Measurements from ENCODE around the gene PGRMC2. TPM values are rescaled to one million over a fixed set of nuclear protein-coding genes. Genes with fewer than 3 reads are reported as not detected.

PGRMC2 gene
- polyA plus RNA-seq, 4 donors: 47.3 to 116 (median 52.7) TPM

- H3K36me3 ChIP-seq (ENCODE audit: control insufficient read depth in 3 of 3, insufficient read depth in 2 of 3, low read depth in 1 of 3, low read length in 3 of 3): peaks cover 0 to 4% (median 0%) of the 10 kb centered on the region in 3 donors
- DNase-seq (peak; percentile 99 to 100), FAIRE-seq (no peak)
- peak overlapping the region; percentile 84 to 95 (median 85) for H3K4me3 ChIP-seq (ENCODE audit: low read depth in 1 of 3, low read length in 3 of 3)
- H3K4me1 ChIP-seq (ENCODE audit: control insufficient read depth in 3 of 3, insufficient read depth in 2 of 3, low read depth in 1 of 3, low read length in 2 of 3): peaks cover 5 to 9% (median 6%) of the 10 kb centered on the region in 3 donors
- 0% methylated on average over 69 to 86 of the region's 86 CpGs for WGBS, 3 donors
- no peaks in the 10 kb centered on the region for H3K27me3 ChIP-seq (ENCODE audit: control insufficient read depth in 3 of 3, insufficient read depth in 3 of 3, low read length in 3 of 3)
- peak overlapping the region; percentile 93 to 97 (median 96) for H3K27ac ChIP-seq (ENCODE audit: low read depth in 1 of 3, low read length in 2 of 3)
- H3K9me3 ChIP-seq (ENCODE audit: control insufficient read depth in 2 of 2, insufficient read depth in 1 of 2, low read depth in 1 of 2, low read length in 1 of 2): no peaks in the 10 kb centered on the region
Observed at GRCh38 chr4:128287871-128288688, 467 bp upstream of the PGRMC2 start.

GRCh38 chr4:128286474-128287058 lies 1.0 kb downstream of the PGRMC2 start:
- peak overlapping the region; percentile 84 to 89 (median 88) for H3K27ac ChIP-seq (ENCODE audit: low read depth in 1 of 3, low read length in 2 of 3)
- no peaks in the 10 kb centered on the region for H3K27me3 ChIP-seq (ENCODE audit: control insufficient read depth in 3 of 3, insufficient read depth in 3 of 3, low read length in 3 of 3)
- WGBS, 3 donors: 0 to 2% (median 1%) methylated on average over 11 of the region's 11 CpGs
- no peak for FAIRE-seq
- peak; percentile 81 to 82 for DNase-seq
- peaks cover 5 to 6% (median 6%) of the 10 kb centered on the region in 3 donors for H3K4me1 ChIP-seq (ENCODE audit: control insufficient read depth in 3 of 3, insufficient read depth in 2 of 3, low read depth in 1 of 3, low read length in 2 of 3)
- H3K36me3 ChIP-seq (ENCODE audit: control insufficient read depth in 3 of 3, insufficient read depth in 2 of 3, low read depth in 1 of 3, low read length in 3 of 3): peaks cover 0 to 4% (median 0%) of the 10 kb centered on the region in 3 donors
- no peaks in the 10 kb centered on the region for H3K9me3 ChIP-seq (ENCODE audit: control insufficient read depth in 2 of 2, insufficient read depth in 1 of 2, low read depth in 1 of 2, low read length in 1 of 2)
- H3K4me3 ChIP-seq (ENCODE audit: low read depth in 1 of 3, low read length in 3 of 3): peak overlapping the region; percentile 84 to 95 (median 85)

GRCh38 chr4:128285085-128285997 lies 2.3 kb downstream of the PGRMC2 start:
- DNase-seq: peak; percentile 71 to 74
- H3K4me1 ChIP-seq (ENCODE audit: control insufficient read depth in 3 of 3, insufficient read depth in 2 of 3, low read depth in 1 of 3, low read length in 2 of 3): peaks cover 5 to 8% (median 6%) of the 10 kb centered on the region in 3 donors
- H3K4me3 ChIP-seq (ENCODE audit: low read depth in 1 of 3, low read length in 3 of 3): peak overlapping the region in 2 of 3 donors; percentile 84 to 85
- no peaks in the 10 kb centered on the region for H3K9me3 ChIP-seq (ENCODE audit: control insufficient read depth in 2 of 2, insufficient read depth in 1 of 2, low read depth in 1 of 2, low read length in 1 of 2)
- no peaks in the 10 kb centered on the region for H3K27me3 ChIP-seq (ENCODE audit: control insufficient read depth in 3 of 3, insufficient read depth in 3 of 3, low read length in 3 of 3)
- peaks cover 0 to 6% (median 0%) of the 10 kb centered on the region in 3 donors for H3K36me3 ChIP-seq (ENCODE audit: control insufficient read depth in 3 of 3, insufficient read depth in 2 of 3, low read depth in 1 of 3, low read length in 3 of 3)
- FAIRE-seq: peak; percentile 62
- peak overlapping the region; percentile 34 to 84 (median 37) for H3K27ac ChIP-seq (ENCODE audit: low read depth in 1 of 3, low read length in 2 of 3)
- WGBS, 3 donors: 14 to 56% (median 33%) methylated on average over 18 of the region's 18 CpGs

- Histone ChIP-seq H3K27ac (ENCODE audit: low read depth in 1 of 3, low read length in 2 of 3) (peak overlapping the region in 1 of 3 donors; percentile 84), H3K36me3 (ENCODE audit: control insufficient read depth in 3 of 3, insufficient read depth in 2 of 3, low read depth in 1 of 3, low read length in 3 of 3) (peaks cover 0 to 6% (median 0%) of the 10 kb centered on the region in 3 donors), H3K27me3 (ENCODE audit: control insufficient read depth in 3 of 3, insufficient read depth in 3 of 3, low read length in 3 of 3) (no peaks in the 10 kb centered on the region), H3K4me3 (ENCODE audit: low read depth in 1 of 3, low read length in 3 of 3) (peak overlapping the region in 1 of 3 donors; percentile 10), H3K9me3 (ENCODE audit: control insufficient read depth in 2 of 2, insufficient read depth in 1 of 2, low read depth in 1 of 2, low read length in 1 of 2) (no peaks in the 10 kb centered on the region), H3K4me1 (ENCODE audit: control insufficient read depth in 3 of 3, insufficient read depth in 2 of 3, low read depth in 1 of 3, low read length in 2 of 3) (peaks cover 2 to 6% (median 3%) of the 10 kb centered on the region in 3 donors)
- DNase-seq (no peak), FAIRE-seq (no peak)
- 16 to 68% (median 47%) methylated on average over 1 of the region's 1 CpG for WGBS, 3 donors
Observed at GRCh38 chr4:128284317-128284716, 3.3 kb downstream of the PGRMC2 start.

- peaks cover 0 to 11% (median 0%) of the 10 kb centered on the region in 3 donors for H3K36me3 ChIP-seq (ENCODE audit: control insufficient read depth in 3 of 3, insufficient read depth in 2 of 3, low read depth in 1 of 3, low read length in 3 of 3)
- H3K4me1 ChIP-seq (ENCODE audit: control insufficient read depth in 3 of 3, insufficient read depth in 2 of 3, low read depth in 1 of 3, low read length in 2 of 3): peaks cover 2 to 4% (median 3%) of the 10 kb centered on the region in 3 donors
- H3K9me3 ChIP-seq (ENCODE audit: control insufficient read depth in 2 of 2, insufficient read depth in 1 of 2, low read depth in 1 of 2, low read length in 1 of 2): no peaks in the 10 kb centered on the region
- peak; percentile 19 to 25 for DNase-seq
- no peak for FAIRE-seq
- WGBS, 3 donors: 59 to 82% (median 60%) methylated on average over 2 of the region's 2 CpGs
- no peak overlapping the region for H3K27ac ChIP-seq (ENCODE audit: low read depth in 1 of 3, low read length in 2 of 3)
- no peaks in the 10 kb centered on the region for H3K27me3 ChIP-seq (ENCODE audit: control insufficient read depth in 3 of 3, insufficient read depth in 3 of 3, low read length in 3 of 3)
- no peak overlapping the region for H3K4me3 ChIP-seq (ENCODE audit: low read depth in 1 of 3, low read length in 3 of 3)
Observed at GRCh38 chr4:128283071-128283470, 4.5 kb downstream of the PGRMC2 start.

- Histone ChIP-seq H3K9me3 (ENCODE audit: control insufficient read depth in 2 of 2, insufficient read depth in 1 of 2, low read depth in 1 of 2, low read length in 1 of 2) (no peaks in the 10 kb centered on the region), H3K4me3 (ENCODE audit: low read depth in 1 of 3, low read length in 3 of 3) (no peak overlapping the region), H3K27ac (ENCODE audit: low read depth in 1 of 3, low read length in 2 of 3) (no peak overlapping the region), H3K36me3 (ENCODE audit: control insufficient read depth in 3 of 3, insufficient read depth in 2 of 3, low read depth in 1 of 3, low read length in 3 of 3) (peaks cover 0 to 11% (median 0%) of the 10 kb centered on the region in 3 donors), H3K27me3 (ENCODE audit: control insufficient read depth in 3 of 3, insufficient read depth in 3 of 3, low read length in 3 of 3) (no peaks in the 10 kb centered on the region), H3K4me1 (ENCODE audit: control insufficient read depth in 3 of 3, insufficient read depth in 2 of 3, low read depth in 1 of 3, low read length in 2 of 3) (peaks cover 2 to 4% (median 3%) of the 10 kb centered on the region in 3 donors)
- FAIRE-seq: no peak
- DNase-seq: no peak
Observed at GRCh38 chr4:128282516-128282915, 5.1 kb downstream of the PGRMC2 start.

GRCh38 chr4:128281354-128281753 lies 6.3 kb downstream of the PGRMC2 start:
- H3K4me1 ChIP-seq (ENCODE audit: control insufficient read depth in 3 of 3, insufficient read depth in 2 of 3, low read depth in 1 of 3, low read length in 2 of 3): peaks cover 2 to 4% (median 3%) of the 10 kb centered on the region in 3 donors
- peaks cover 0 to 15% (median 0%) of the 10 kb centered on the region in 3 donors for H3K36me3 ChIP-seq (ENCODE audit: control insufficient read depth in 3 of 3, insufficient read depth in 2 of 3, low read depth in 1 of 3, low read length in 3 of 3)
- no peaks in the 10 kb centered on the region for H3K9me3 ChIP-seq (ENCODE audit: control insufficient read depth in 2 of 2, insufficient read depth in 1 of 2, low read depth in 1 of 2, low read length in 1 of 2)
- H3K27me3 ChIP-seq (ENCODE audit: control insufficient read depth in 3 of 3, insufficient read depth in 3 of 3, low read length in 3 of 3): no peaks in the 10 kb centered on the region
- H3K4me3 ChIP-seq (ENCODE audit: low read depth in 1 of 3, low read length in 3 of 3): no peak overlapping the region
- no peak for DNase-seq
- FAIRE-seq: no peak
- H3K27ac ChIP-seq (ENCODE audit: low read depth in 1 of 3, low read length in 2 of 3): no peak overlapping the region
- WGBS, 3 donors: 93 to 95% (median 94%) methylated on average over 1 of the region's 1 CpG

All from small intestine (tissue), 7 donors.